ENCODE data around the gene TUBB4B. TPM values are rescaled to one million over a fixed set of nuclear protein-coding genes. Genes with fewer than 3 reads are reported as not detected.

The TUBB4B gene
- total and polyA plus RNA-seq, 10 donors = 55.1 to 137 (median 103) TPM

- TF ChIP-seq POLR2AphosphoS5 (IDR thresholded peaks at IDR 0.05) (peak; percentile 86 to 90 (median 88)), POLR2A (IDR thresholded peaks at IDR 0.05) (peak in 2 of 3 donors; percentile 39 to 44)
- TF ChIP-seq, protein P1, sequence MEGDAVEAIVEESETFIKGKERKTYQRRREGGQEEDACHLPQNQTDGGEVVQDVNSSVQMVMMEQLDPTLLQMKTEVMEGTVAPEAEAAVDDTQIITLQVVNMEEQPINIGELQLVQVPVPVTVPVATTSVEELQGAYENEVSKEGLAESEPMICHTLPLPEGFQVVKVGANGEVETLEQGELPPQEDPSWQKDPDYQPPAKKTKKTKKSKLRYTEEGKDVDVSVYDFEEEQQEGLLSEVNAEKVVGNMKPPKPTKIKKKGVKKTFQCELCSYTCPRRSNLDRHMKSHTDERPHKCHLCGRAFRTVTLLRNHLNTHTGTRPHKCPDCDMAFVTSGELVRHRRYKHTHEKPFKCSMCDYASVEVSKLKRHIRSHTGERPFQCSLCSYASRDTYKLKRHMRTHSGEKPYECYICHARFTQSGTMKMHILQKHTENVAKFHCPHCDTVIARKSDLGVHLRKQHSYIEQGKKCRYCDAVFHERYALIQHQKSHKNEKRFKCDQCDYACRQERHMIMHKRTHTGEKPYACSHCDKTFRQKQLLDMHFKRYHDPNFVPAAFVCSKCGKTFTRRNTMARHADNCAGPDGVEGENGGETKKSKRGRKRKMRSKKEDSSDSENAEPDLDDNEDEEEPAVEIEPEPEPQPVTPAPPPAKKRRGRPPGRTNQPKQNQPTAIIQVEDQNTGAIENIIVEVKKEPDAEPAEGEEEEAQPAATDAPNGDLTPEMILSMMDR (IDR thresholded peaks at IDR 0.05 in 8 of 11, conservative IDR thresholded peaks at IDR 0.05 in 3 of 11) = peak in 1 of 11 experiments; percentile 22
- DNase-seq = peak; percentile 99
- peaks cover 0 to 33% (median 7%) of the 10 kb centered on the region in 7 donors for H3K27me3 ChIP-seq (replicated peaks in 1 of 7)
- H3K4me3 ChIP-seq = peak overlapping the region; percentile 54 to 81 (median 63)
- no peaks in the 10 kb centered on the region for H3K9me3 ChIP-seq
- intact Hi-C loops (cut with DNase I; ENCODE audit: low total_unique reads) = loop anchor here (2.0 to 5.0 kb wide), 2 partner anchors 19 to 106 kb away; partner anchors contain the start of genes NDOR1 and TMEM203
- H3K27ac ChIP-seq = peak overlapping the region; percentile 86 to 94 (median 90)
- H3K36me3 ChIP-seq = no peaks in the 10 kb centered on the region
- 0 to 1% (median 1%) methylated on average over 24 to 63 of the region's 63 CpGs for WGBS, 5 donors
- H3K4me1 ChIP-seq = peaks cover 8 to 60% (median 34%) of the 10 kb centered on the region in 6 donors
Observed at GRCh38 chr9:137223078-137223970, 17.8 kb upstream of the TUBB4B start.

DNA sequence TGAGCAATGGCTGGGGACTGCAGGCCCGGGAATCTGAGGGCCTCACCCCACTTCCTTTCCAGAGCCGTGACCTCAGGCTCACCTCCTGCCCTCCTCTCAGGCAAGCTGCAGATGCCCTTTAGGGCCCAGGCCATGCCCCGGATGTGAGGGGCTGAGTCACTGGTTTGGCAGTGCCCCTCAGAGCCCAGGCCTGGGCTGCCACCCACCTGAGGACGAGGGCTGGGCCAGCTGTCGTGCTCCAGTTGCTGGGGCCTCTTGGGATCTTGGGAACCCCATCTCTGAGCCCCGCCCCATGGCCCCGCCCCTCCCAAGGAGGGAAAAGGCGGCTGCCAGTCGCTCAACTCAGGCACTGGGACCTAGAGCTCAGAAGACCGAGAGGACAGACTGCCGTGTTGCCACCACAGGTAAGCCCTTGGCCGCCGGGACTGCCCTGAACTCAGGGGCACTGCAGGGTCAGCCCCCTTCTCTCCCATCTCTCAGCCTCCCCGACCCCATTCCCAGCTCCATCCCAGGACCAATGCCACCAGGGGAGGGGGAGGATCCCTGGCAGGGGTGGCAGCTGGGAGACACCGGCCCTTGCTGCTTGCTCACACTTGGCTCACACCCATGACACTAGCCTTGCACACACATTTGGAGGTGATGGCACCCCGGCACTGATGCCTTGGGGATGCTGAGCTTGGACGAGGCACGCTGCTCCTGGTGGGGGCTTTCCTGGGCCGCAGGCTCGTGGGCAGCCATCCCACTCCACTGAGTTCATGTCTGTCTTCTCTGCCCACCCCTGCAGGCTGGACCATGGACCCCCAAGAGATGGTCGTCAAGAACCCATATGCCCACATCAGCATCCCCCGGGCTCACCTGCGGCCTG is 16.0 kb upstream of the TUBB4B start, which contains the start of gene CYSRT1:
TSS of gene CYSRT1 (plus strand) at position 345 of the 865 bp plus-strand sequence. CDS start at position 793, 448 bp downstream.
- intact Hi-C loops (cut with DNase I; ENCODE audit: low total_unique reads) = loop anchor here (5.0 kb wide), 1 partner anchor 108 kb away; no protein-coding TSS in a partner anchor
- H3K27ac ChIP-seq = peak within 1 kb of the TSS in 7 of 8 donors; percentile 87 to 94 (median 91)
- H3K36me3 ChIP-seq = no peaks in the 10 kb centered on the region
- DNase-seq = no peak
- WGBS, 5 donors = 50 to 65% (median 54%) methylated on average over 10 to 23 of the region's 23 CpGs
- H3K9me3 ChIP-seq = no peaks in the 10 kb centered on the region
- no peak for TF ChIP-seq POLR2AphosphoS5 (IDR thresholded peaks at IDR 0.05)
- TF ChIP-seq POLR2A (IDR thresholded peaks at IDR 0.05) = no peak
- TF ChIP-seq, protein P1 (IDR thresholded peaks at IDR 0.05 in 8 of 11, conservative IDR thresholded peaks at IDR 0.05 in 3 of 11) = no peak
- peak within 1 kb of the TSS in 7 of 8 donors; percentile 54 to 81 (median 62) for H3K4me3 ChIP-seq
- peaks cover 0 to 50% (median 25%) of the 10 kb centered on the region in 7 donors for H3K27me3 ChIP-seq (replicated peaks in 1 of 7)
- peaks cover 8 to 48% (median 31%) of the 10 kb centered on the region in 6 donors for H3K4me1 ChIP-seq

GRCh38 chr9:137225699-137226331 is 15.3 kb upstream of the TUBB4B start:
- no peaks in the 10 kb centered on the region for H3K36me3 ChIP-seq
- 80 to 88% (median 84%) methylated on average over 8 to 21 of the region's 21 CpGs for WGBS, 5 donors
- no peaks in the 10 kb centered on the region for H3K9me3 ChIP-seq
- H3K27me3 ChIP-seq (replicated peaks in 1 of 7) = peaks cover 0 to 58% (median 25%) of the 10 kb centered on the region in 7 donors
- intact Hi-C loops (cut with DNase I; ENCODE audit: low total_unique reads) = no loop called here
- no peak overlapping the region for H3K4me3 ChIP-seq
- H3K27ac ChIP-seq = no peak overlapping the region
- DNase-seq = no peak
- no peak for TF ChIP-seq POLR2AphosphoS5 (IDR thresholded peaks at IDR 0.05)
- TF ChIP-seq, protein P1 (IDR thresholded peaks at IDR 0.05 in 8 of 11, conservative IDR thresholded peaks at IDR 0.05 in 3 of 11) = no peak
- no peak for TF ChIP-seq POLR2A (IDR thresholded peaks at IDR 0.05)
- H3K4me1 ChIP-seq = peaks cover 8 to 47% (median 31%) of the 10 kb centered on the region in 6 donors
